GM06990 (cell line): Measurements from ENCODE around the gene SDK1.

ENCODE experiments used
- DNase-seq: peaks from one replicate; pipeline ENCODE4 v3.0.0-alpha.2; 2011; ENCODE audit not compliant: insufficient read length; ENCODE audit errors: extremely low read depth
- H3K27me3 ChIP-seq: replicated peaks from 2 replicates; pipeline ENCODE4 v1.6.0; 2011; ENCODE audit warnings: low read length; ENCODE audit not compliant: control insufficient read depth, insufficient read depth
- H3K36me3 ChIP-seq: 2 replicates; pipeline ENCODE4 v1.5.1; 2011; ENCODE audit warnings: low read length; ENCODE audit not compliant: control insufficient read depth, insufficient read depth
- H3K4me3 ChIP-seq: replicated peaks from 2 replicates; pipeline ENCODE4 v1.5.1; 2011; ENCODE audit warnings: low read depth, mild to moderate bottlenecking, control low read depth, low read length
- TF ChIP-seq, protein P1 (sequence below): IDR thresholded peaks from 2 replicates; pipeline ENCODE4 v1.5.1; 2011; ENCODE audit warnings: low read length, control low read depth, mild to moderate bottlenecking, inconsistent platforms; ENCODE audit not compliant: insufficient read depth, poor library complexity, severe bottlenecking

SDK1 gene

DNA sequence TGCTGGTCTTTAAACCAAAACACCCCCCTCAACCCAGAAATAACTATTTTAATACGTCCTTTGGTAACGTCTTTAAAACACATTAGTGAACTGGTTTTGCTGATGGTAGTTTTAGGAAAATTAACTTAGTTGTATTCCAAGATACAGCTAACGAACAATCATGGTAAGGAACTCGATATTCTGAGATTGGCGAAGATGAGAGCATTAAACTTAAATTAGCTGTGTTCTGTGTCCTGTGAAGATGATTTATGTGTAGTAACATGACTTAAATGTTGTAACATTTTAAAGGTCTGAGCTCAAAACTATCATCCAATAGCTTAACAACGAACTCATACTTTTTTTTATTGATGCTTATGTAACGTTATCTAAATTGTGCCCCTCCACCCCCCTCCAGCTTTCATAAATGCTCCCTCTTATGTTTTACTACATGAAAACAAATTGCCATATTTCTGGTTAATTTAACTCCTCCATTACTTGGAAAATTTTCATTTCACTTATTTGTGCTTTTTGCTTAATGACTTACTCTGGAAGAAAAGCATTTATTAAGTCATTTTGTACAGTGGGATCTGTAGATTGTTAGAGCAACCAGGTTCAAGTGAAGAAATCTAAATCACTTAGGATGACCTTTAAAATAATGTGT, 1.7 kb downstream of the SDK1 start:
- TF ChIP-seq, protein P1, sequence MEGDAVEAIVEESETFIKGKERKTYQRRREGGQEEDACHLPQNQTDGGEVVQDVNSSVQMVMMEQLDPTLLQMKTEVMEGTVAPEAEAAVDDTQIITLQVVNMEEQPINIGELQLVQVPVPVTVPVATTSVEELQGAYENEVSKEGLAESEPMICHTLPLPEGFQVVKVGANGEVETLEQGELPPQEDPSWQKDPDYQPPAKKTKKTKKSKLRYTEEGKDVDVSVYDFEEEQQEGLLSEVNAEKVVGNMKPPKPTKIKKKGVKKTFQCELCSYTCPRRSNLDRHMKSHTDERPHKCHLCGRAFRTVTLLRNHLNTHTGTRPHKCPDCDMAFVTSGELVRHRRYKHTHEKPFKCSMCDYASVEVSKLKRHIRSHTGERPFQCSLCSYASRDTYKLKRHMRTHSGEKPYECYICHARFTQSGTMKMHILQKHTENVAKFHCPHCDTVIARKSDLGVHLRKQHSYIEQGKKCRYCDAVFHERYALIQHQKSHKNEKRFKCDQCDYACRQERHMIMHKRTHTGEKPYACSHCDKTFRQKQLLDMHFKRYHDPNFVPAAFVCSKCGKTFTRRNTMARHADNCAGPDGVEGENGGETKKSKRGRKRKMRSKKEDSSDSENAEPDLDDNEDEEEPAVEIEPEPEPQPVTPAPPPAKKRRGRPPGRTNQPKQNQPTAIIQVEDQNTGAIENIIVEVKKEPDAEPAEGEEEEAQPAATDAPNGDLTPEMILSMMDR = no peak
- Histone ChIP-seq H3K27me3 (no peaks in the 10 kb centered on the region; the same call in 1 of the 2 replicates), H3K36me3 (no peaks in the 10 kb centered on the region), H3K4me3 (no peak overlapping the region)
- DNase-seq = no peak

DNA sequence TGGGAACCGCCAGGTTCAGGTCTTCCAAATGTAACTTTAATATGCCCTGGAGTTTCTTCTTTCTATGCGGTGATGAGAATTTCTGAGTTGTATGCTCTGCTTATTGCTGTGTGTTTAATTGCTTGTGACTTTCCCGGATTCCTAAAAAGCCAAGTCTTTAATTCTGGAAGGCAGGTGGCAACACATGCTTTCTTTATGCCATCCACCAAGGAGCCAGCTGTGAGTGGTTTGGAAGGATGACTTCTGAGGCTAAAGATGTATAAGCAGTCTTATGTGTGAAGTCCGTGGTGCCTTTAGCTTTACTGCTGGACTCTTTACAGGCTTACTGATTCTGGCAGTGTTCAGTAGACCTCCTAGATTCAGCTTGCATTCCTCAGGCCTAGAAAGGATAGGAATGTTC, 3.1 kb downstream of the SDK1 start:
- DNase-seq = no peak
- TF ChIP-seq, protein P1 = no peak
- no peak overlapping the region for H3K4me3 ChIP-seq
- no peaks in the 10 kb centered on the region for H3K36me3 ChIP-seq
- no peaks in the 10 kb centered on the region; the same call in 1 of the 2 replicates for H3K27me3 ChIP-seq

DNA sequence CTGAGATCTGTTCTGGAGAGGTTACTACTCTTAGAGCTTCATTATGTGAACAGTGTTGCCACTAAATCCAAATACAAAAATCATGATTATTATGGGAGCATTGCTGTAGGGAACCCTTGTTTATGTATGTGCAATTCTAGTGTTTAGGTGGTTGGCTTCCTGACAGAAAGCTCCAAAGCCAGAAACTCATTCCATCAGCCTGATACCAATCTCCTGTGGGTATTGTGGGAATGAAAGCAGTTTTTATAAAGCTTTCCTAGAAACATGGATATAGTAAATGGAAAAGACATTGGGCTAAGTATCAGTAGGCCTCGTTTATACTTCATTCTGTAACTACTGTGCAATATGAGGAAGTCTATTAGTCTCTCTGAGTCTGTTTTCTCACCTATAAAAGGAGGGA, 6.4 kb downstream of the SDK1 start:
- Histone ChIP-seq H3K36me3 (no peaks in the 10 kb centered on the region), H3K4me3 (no peak overlapping the region), H3K27me3 (no peaks in the 10 kb centered on the region)
- no peak for DNase-seq
- TF ChIP-seq, protein P1 = no peak

DNA sequence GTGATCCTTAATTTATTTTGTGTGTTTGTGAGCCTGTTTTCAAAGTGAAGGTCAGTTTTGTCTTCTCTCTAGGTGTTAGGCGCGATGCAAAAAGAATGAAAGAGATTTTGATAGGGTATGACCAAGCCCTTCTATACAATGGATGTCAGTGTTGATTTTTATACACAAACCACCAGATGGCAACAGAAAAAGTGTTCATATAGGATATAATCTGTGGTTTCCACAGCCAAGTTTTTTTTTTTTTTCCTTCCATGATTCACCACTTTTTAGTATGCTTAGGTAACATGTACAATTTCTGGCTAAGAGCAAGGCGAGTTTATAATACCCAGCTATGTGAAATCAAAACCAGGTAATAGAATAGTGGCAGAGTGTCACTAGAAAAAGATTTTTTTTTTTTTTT, 8.1 kb downstream of the SDK1 start:
- Histone ChIP-seq H3K36me3 (no peaks in the 10 kb centered on the region), H3K27me3 (no peaks in the 10 kb centered on the region), H3K4me3 (no peak overlapping the region)
- no peak for DNase-seq
- TF ChIP-seq, protein P1 = no peak

DNA sequence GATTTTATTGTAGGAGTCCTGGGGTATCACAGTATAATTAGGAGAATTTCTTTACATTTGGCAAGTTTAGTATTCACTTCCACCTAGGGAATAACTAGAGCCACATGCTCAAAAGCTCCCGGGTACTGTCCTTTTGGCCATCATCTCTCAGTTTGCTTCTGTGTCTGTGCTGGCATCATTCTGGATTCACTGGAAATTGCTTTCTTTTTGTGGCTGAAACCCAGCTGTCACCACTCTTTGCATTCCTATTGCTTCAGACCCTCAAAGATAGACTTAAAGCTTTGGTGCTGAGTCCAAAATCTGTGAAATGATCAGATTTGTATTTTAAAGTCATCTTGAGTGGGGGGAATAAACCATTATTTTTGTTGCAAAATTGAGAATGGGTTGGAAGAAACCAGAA, 8.9 kb downstream of the SDK1 start:
- DNase-seq = no peak
- Histone ChIP-seq H3K36me3 (no peaks in the 10 kb centered on the region), H3K4me3 (no peak overlapping the region), H3K27me3 (no peaks in the 10 kb centered on the region)
- TF ChIP-seq, protein P1 = no peak

DNA sequence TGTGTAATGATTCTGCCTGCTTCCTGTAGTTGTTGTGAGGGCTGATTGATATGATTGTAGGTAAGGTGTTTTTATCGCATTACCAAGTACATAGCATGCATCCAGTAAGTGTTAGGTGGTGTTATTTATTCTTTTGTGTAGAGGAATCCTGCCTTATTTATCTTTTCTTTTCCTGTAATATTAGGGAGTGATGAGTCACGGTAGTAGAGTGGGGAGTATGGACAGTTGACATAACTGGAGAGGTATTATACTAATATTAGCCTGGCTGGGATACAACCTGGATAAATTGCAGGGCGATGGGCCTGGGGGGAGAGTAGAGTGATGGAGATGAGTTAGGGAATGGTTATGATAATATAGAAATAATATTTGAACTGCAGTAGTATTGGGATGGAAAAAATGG, 9.8 kb downstream of the SDK1 start:
- Histone ChIP-seq H3K4me3 (no peak overlapping the region), H3K36me3 (no peaks in the 10 kb centered on the region), H3K27me3 (no peaks in the 10 kb centered on the region)
- DNase-seq = no peak
- TF ChIP-seq, protein P1 = no peak
